ENCODE measurements around the gene PTDSS2. TPM values are rescaled to one million over a fixed set of nuclear protein-coding genes. Genes with fewer than 3 reads are reported as not detected.

PTDSS2 gene
- total RNA-seq, 1 donor from 2014 or later, result 47.3 TPM

DNA sequence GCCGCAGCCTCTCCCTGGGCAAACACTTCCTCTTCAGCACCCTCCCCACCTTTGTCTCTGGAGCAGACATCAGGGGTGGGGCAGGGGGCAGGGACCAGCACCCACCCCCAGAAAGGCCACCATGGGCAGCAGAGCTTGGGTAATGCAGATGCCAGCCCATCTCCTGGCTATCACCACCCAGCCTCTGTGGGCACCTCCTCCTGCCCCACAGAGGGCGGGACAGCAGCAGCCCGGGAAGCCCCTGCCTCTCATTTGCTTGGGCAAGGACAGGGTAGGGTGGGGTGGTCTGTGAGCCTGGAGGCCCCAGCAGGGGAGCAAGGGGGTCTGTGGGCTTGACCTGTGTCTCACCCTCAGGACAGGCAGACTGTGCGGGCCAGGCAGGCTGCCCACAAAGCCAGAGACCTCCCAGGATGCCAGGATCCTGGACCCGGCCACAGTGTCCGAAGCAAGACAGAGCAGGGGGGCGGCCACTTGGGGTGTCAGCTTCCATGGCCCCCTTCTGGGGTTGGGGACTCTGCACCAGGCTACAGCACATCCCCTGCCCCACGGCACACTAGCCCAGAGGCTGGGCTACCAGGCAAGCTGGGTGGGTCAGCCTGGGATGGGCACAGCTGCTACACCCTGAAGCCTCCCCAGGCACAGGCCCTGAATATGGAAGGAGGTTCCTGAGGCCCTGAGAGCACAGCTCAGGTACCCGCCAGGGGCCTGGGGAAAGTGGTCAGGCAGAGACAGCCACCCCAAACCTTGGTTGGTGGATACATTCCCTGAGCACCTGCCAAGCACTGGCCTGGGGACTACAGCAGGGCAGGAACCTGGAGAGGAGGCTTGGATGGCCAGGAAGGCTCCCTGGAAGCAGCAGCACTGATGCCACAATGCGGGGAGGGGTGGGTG lies 52.5 kb downstream of the PTDSS2 start:
- Histone ChIP-seq H3K27ac (ENCODE audit: low read depth, low read length) (no peak overlapping the region), H4K20me1 (ENCODE audit: insufficient read depth, low read length) (peaks cover 31% of the 10 kb centered on the region), H3K36me3 (ENCODE audit: insufficient read depth, low read length) (peaks cover 14% of the 10 kb centered on the region), H3K9ac (ENCODE audit: low read length) (no peak overlapping the region), H2AFZ (ENCODE audit: low read depth, low read length) (no peak overlapping the region), H3K4me2 (ENCODE audit: low read length) (no peak overlapping the region), H3K4me1 (ENCODE audit: insufficient read depth, low read length) (peaks cover 25% of the 10 kb centered on the region), H3K4me3 (ENCODE audit: insufficient read depth, low read depth, low read length) (no peak overlapping the region), H3K27me3 (ENCODE audit: insufficient read depth, low read length) (no peaks in the 10 kb centered on the region), H3K79me2 (ENCODE audit: insufficient read depth, low read length) (peaks cover 57% of the 10 kb centered on the region), H3K9me3 (ENCODE audit: insufficient read depth, low read depth, low read length) (peaks cover 3% of the 10 kb centered on the region)
- Mint-ChIP-seq H3K4me1 (ENCODE audit: low read depth, unreplicated experiment) (peaks cover 12% of the 10 kb centered on the region), H3K9me3 (ENCODE audit: unreplicated experiment) (no peaks in the 10 kb centered on the region), H3K36me3 (ENCODE audit: low read depth, unreplicated experiment) (peaks cover 15% of the 10 kb centered on the region), H3K27me3 (ENCODE audit: low read depth, unreplicated experiment) (no peaks in the 10 kb centered on the region), H3K4me3 (ENCODE audit: unreplicated experiment) (no peak overlapping the region), H3K27ac (ENCODE audit: unreplicated experiment) (no peak overlapping the region)
- FAIRE-seq (no peak), DNase-seq (ENCODE audit: low read depth) (no peak)
- TF ChIP-seq EZH2 (IDR thresholded peaks at IDR 0.05; ENCODE audit: insufficient read depth, low read length), result no peak
- TF ChIP-seq, protein P1, sequence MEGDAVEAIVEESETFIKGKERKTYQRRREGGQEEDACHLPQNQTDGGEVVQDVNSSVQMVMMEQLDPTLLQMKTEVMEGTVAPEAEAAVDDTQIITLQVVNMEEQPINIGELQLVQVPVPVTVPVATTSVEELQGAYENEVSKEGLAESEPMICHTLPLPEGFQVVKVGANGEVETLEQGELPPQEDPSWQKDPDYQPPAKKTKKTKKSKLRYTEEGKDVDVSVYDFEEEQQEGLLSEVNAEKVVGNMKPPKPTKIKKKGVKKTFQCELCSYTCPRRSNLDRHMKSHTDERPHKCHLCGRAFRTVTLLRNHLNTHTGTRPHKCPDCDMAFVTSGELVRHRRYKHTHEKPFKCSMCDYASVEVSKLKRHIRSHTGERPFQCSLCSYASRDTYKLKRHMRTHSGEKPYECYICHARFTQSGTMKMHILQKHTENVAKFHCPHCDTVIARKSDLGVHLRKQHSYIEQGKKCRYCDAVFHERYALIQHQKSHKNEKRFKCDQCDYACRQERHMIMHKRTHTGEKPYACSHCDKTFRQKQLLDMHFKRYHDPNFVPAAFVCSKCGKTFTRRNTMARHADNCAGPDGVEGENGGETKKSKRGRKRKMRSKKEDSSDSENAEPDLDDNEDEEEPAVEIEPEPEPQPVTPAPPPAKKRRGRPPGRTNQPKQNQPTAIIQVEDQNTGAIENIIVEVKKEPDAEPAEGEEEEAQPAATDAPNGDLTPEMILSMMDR (IDR thresholded peaks at IDR 0.05; ENCODE audit: insufficient read depth, low read depth, low read length), result no peak

DNA sequence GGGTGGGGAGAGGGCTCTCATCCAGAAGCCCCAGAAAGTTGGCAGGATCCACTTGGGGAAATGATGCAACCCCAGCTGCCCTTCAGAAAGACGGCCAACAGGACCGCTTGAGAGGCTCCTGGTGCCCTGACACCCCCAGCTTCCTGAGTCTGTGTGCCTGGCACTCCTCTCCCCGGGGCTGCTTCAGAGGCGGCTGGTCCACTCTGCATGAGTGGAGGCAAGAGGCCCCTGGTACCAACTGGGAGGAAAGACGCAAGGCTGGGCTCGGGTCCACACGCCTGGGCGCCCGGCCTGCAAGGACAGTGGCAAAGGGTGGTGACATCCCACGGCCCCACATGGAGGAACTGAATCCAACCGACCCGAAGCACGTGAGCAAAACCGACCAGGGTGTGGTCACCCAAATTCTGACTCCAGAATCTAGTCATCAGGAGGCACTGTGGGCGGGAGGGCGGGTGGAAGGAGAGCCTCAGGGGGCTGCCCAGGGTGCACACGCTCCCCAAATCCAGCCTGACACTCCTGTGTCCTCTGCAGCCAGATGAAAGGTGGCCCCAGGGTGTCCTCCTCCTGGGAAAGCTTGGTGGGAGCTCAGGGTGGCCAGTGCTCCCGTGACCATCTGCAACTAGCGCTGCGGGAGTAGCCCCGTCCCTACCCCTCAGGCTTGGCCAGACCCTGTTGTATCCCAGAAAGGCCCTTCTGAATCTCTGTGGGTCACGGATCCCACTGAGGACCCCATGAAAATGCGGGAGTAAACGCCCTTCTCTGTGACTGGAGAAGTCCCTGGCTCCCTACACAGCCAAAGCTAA lies 53.3 kb downstream of the PTDSS2 start:
- Histone ChIP-seq H3K9ac (ENCODE audit: low read length) (peak overlapping the region; percentile 75), H3K4me3 (ENCODE audit: insufficient read depth, low read depth, low read length) (peak overlapping the region; percentile 51), H3K27ac (ENCODE audit: low read depth, low read length) (no peak overlapping the region), H3K9me3 (ENCODE audit: insufficient read depth, low read depth, low read length) (no peaks in the 10 kb centered on the region), H3K79me2 (ENCODE audit: insufficient read depth, low read length) (peaks cover 65% of the 10 kb centered on the region), H2AFZ (ENCODE audit: low read depth, low read length) (no peak overlapping the region), H3K4me2 (ENCODE audit: low read length) (peak overlapping the region; percentile 95), H3K36me3 (ENCODE audit: insufficient read depth, low read length) (peaks cover 7% of the 10 kb centered on the region), H4K20me1 (ENCODE audit: insufficient read depth, low read length) (peaks cover 27% of the 10 kb centered on the region), H3K27me3 (ENCODE audit: insufficient read depth, low read length) (no peaks in the 10 kb centered on the region), H3K4me1 (ENCODE audit: insufficient read depth, low read length) (peaks cover 32% of the 10 kb centered on the region)
- no peak for TF ChIP-seq EZH2 (IDR thresholded peaks at IDR 0.05; ENCODE audit: insufficient read depth, low read length)
- Mint-ChIP-seq H3K27ac (ENCODE audit: unreplicated experiment) (no peak overlapping the region), H3K9me3 (ENCODE audit: unreplicated experiment) (no peaks in the 10 kb centered on the region), H3K36me3 (ENCODE audit: low read depth, unreplicated experiment) (peaks cover 10% of the 10 kb centered on the region), H3K4me3 (ENCODE audit: unreplicated experiment) (peak overlapping the region; percentile 34), H3K27me3 (ENCODE audit: low read depth, unreplicated experiment) (no peaks in the 10 kb centered on the region), H3K4me1 (ENCODE audit: low read depth, unreplicated experiment) (peaks cover 12% of the 10 kb centered on the region)
- FAIRE-seq, result no peak
- DNase-seq (ENCODE audit: low read depth), result no peak

Data from astrocyte (in vitro differentiated cells and primary cell).